Keratinocyte (primary cell): ENCODE measurements around the gene MYLK3. TPM values are rescaled to one million over a fixed set of nuclear protein-coding genes. Genes with fewer than 3 reads are reported as not detected.

Experiments used
- DNase-seq: peaks from one replicate; pipeline ENCODE4 v3.0.0-alpha.2; 2011; ENCODE audit warnings: low read depth, missing footprints, low spot score
- FAIRE-seq: peaks from 2 replicates; lab custom pipeline; 2011; peaks lifted over from hg19 to GRCh38; lab: Jason Lieb, UNC
- H2AFZ ChIP-seq: 2 replicates; pipeline ENCODE4 v1.6.0; 2012; ENCODE audit warnings: low read length, control low read depth, inconsistent platforms; ENCODE audit not compliant: control insufficient read depth
- H3K27ac ChIP-seq: 2 replicates; pipeline ENCODE4 v1.5.1; 2011; ENCODE audit warnings: low read length; ENCODE audit not compliant: control insufficient read depth, insufficient read depth
- H3K27me3 ChIP-seq: 3 replicates; pipeline ENCODE4 v1.6.0; 2011; ENCODE audit warnings: low read length; ENCODE audit not compliant: control insufficient read depth, insufficient read depth; ENCODE audit errors: extremely low read depth
- H3K36me3 ChIP-seq, 2 experiments: 2 replicates in 1 of 2; 3 replicates in 1 of 2; pipeline ENCODE4 v1.5.1; 2011; ENCODE audit warnings: low read length in 2 of 2, mild to moderate bottlenecking in 1 of 2; ENCODE audit not compliant: control insufficient read depth in 2 of 2, insufficient read depth in 2 of 2; ENCODE audit errors: extremely low read depth in 1 of 2
- H3K4me1 ChIP-seq: 3 replicates; pipeline ENCODE4 v1.5.1; 2011; ENCODE audit warnings: low read length; ENCODE audit not compliant: control insufficient read depth, insufficient read depth; ENCODE audit errors: extremely low read depth
- H3K4me2 ChIP-seq: 3 replicates; pipeline ENCODE4 v1.6.0; 2011; ENCODE audit warnings: low read depth, low read length; ENCODE audit not compliant: control insufficient read depth, insufficient read depth; ENCODE audit errors: extremely low read depth
- H3K4me3 ChIP-seq, 3 experiments: fragments of 200-600 bp in 1 of 3; sonication (generic) in 1 of 3; 2 replicates in 2 of 3; 3 replicates in 1 of 3; pipeline ENCODE4 v1.5.1; 2011 to 2016; ENCODE audit warnings: low read length in 3 of 3, mild to moderate bottlenecking in 3 of 3, control low read depth in 2 of 3, inconsistent platforms in 1 of 3, low read depth in 1 of 3, mixed read lengths in 1 of 3, mixed run types in 1 of 3, moderate library complexity in 1 of 3; ENCODE audit not compliant: control insufficient read depth in 2 of 3, insufficient read depth in 2 of 3; ENCODE audit errors: extremely low read depth in 1 of 3
- H3K79me2 ChIP-seq: 2 replicates; pipeline ENCODE4 v1.6.0; 2012; ENCODE audit warnings: low read length; ENCODE audit not compliant: control insufficient read depth, insufficient read depth
- H3K9ac ChIP-seq: 3 replicates; pipeline ENCODE4 v1.6.0; 2011; ENCODE audit warnings: low read length; ENCODE audit not compliant: control insufficient read depth, insufficient read depth; ENCODE audit errors: extremely low read depth
- H3K9me1 ChIP-seq: 3 replicates; pipeline ENCODE4 v1.6.0; 2011; ENCODE audit warnings: low read length; ENCODE audit not compliant: control insufficient read depth, insufficient read depth; ENCODE audit errors: extremely low read depth
- H3K9me3 ChIP-seq: 2 replicates; pipeline ENCODE4 v1.5.1; 2012; ENCODE audit warnings: low read depth, low read length; ENCODE audit not compliant: control insufficient read depth
- H4K20me1 ChIP-seq: 3 replicates; pipeline ENCODE4 v1.6.0; 2011; ENCODE audit warnings: low read length; ENCODE audit not compliant: control insufficient read depth, insufficient read depth; ENCODE audit errors: extremely low read depth
- EZH2 ChIP-seq: IDR thresholded peaks from one replicate; pipeline ENCODE4 v1.6.1; 2012; ENCODE audit warnings: inconsistent platforms, mild to moderate bottlenecking, low read length, moderate library complexity
- dilution Hi-C: fragments of 300-500 bp; cut with MboI; formaldehyde crosslinking; loops from one replicate; pipeline ENCODE4 v1.7.0; 2020; ENCODE audit warnings: low sequenced_read_pairs; ENCODE audit not compliant: extremely low pct_ligation_motif_present
- polyA plus RNA-seq, 5 experiments: library from polyadenylated mRNA; depleted of rRNA in 3 of 5; stranded (reverse) in 3 of 5; stranded (forward) in 1 of 5; unstranded in 1 of 5; fragments of >200 nt; gene quantifications; 1 replicate in 1 of 5; 2 replicates in 3 of 5; 3 replicates in 1 of 5; pipeline versions ENCODE4 v1.2.1 to v1.2.3, GENCODE V29; 2011 to 2012; ENCODE audit warnings: missing spikeins in 2 of 5, low read depth in 1 of 5, low replicate concordance in 1 of 5
- TF ChIP-seq, protein P1 (sequence below), 3 experiments: IDR thresholded peaks in 1 of 3; conservative IDR thresholded peaks in 1 of 3; optimal IDR thresholded peaks in 1 of 3; 2 replicates in 2 of 3; 3 replicates in 1 of 3; pipeline versions ENCODE3 to v1.5.1; 2011; ENCODE audit warnings: low read length in 3 of 3, mild to moderate bottlenecking in 3 of 3, moderate library complexity in 2 of 3, control low read depth in 1 of 3, inconsistent platforms in 1 of 3; ENCODE audit not compliant: insufficient read depth in 2 of 3; ENCODE audit errors: extremely low read depth in 1 of 3

The MYLK3 gene
- polyA plus RNA-seq, 1 donor (not counting 4 experiments of a cell fraction or from before 2014, with no cell fraction given), result 0.03 TPM

DNA sequence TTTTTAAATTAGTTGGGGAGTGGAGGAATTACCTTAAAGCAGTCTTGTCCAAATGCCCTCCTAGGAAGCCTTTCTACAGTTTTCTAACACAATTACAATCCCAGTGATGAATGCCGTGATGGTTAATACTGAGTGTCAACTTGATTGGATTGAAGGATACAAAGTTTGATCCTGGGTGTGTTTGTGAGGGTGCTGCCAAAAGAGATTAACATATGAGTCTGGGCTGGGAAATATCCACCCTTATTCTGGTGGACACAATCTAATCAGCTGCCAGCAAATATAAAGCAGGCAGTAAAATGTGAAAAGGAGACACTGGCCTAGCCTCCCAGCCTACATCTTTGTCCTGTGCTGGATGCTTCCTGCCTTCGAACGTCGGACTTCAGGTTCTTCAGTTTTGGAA, 46.5 kb downstream of the MYLK3 start:
- no peak for FAIRE-seq
- H3K9me3 ChIP-seq, result no peaks in the 10 kb centered on the region

DNA sequence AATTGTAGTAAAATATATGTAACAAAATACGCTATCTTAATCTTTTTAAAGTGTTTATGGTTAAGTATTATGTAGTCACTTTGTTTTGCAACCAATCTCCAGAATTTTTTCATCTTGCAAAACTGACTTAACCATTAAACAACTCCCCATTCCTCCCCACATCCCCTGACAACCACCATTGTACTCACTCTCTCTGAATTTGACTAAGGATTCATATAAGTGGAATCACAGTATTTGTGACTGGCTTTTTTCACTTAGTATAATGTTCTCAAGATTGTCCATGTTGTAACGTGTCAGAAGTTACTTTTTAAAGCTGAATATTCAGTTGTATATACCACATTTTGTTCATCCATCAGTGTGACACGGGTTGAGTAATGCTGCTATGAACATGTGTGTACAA, 48.1 kb downstream of the MYLK3 start:
- FAIRE-seq, result no peak
- dilution Hi-C loops, result no loop called here

More for the DNA sequence above, 46.5 kb downstream of the MYLK3 start:
- Histone ChIP-seq H3K9ac (no peak overlapping the region), H3K27me3 (no peaks in the 10 kb centered on the region), H3K4me2 (no peak overlapping the region), H2AFZ (no peak overlapping the region), H3K36me3 (peaks cover 0 to 5% of the 10 kb centered on the region in 2 experiments), H3K79me2 (no peaks in the 10 kb centered on the region), H3K4me3 (no peak overlapping the region), H3K27ac (no peak overlapping the region), H3K9me1 (no peaks in the 10 kb centered on the region), H3K4me1 (peaks cover 6% of the 10 kb centered on the region), H4K20me1 (no peaks in the 10 kb centered on the region)
- dilution Hi-C loops, result no loop called here
- no peak for DNase-seq
- no peak for TF ChIP-seq EZH2
- TF ChIP-seq, protein P1, sequence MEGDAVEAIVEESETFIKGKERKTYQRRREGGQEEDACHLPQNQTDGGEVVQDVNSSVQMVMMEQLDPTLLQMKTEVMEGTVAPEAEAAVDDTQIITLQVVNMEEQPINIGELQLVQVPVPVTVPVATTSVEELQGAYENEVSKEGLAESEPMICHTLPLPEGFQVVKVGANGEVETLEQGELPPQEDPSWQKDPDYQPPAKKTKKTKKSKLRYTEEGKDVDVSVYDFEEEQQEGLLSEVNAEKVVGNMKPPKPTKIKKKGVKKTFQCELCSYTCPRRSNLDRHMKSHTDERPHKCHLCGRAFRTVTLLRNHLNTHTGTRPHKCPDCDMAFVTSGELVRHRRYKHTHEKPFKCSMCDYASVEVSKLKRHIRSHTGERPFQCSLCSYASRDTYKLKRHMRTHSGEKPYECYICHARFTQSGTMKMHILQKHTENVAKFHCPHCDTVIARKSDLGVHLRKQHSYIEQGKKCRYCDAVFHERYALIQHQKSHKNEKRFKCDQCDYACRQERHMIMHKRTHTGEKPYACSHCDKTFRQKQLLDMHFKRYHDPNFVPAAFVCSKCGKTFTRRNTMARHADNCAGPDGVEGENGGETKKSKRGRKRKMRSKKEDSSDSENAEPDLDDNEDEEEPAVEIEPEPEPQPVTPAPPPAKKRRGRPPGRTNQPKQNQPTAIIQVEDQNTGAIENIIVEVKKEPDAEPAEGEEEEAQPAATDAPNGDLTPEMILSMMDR (optimal IDR thresholded peaks at IDR 0.05 in 1 of 3, IDR thresholded peaks at IDR 0.05 in 1 of 3, conservative IDR thresholded peaks at IDR 0.05 in 1 of 3; ENCODE audit: extremely low read depth in 1 of 3, insufficient read depth in 2 of 3, low read length in 3 of 3), result no peak

More for the DNA sequence above, 48.1 kb downstream of the MYLK3 start:
- no peak overlapping the region for H3K4me2 ChIP-seq
- H3K27ac ChIP-seq, result no peak overlapping the region
- no peak overlapping the region for H2AFZ ChIP-seq
- peaks cover 2 to 5% of the 10 kb centered on the region in 2 experiments for H3K36me3 ChIP-seq
- no peaks in the 10 kb centered on the region for H3K9me1 ChIP-seq
- no peaks in the 10 kb centered on the region for H3K9me3 ChIP-seq
- H4K20me1 ChIP-seq, result no peaks in the 10 kb centered on the region
- no peaks in the 10 kb centered on the region for H3K27me3 ChIP-seq
- no peak overlapping the region for H3K9ac ChIP-seq
- H3K4me3 ChIP-seq, result no peak overlapping the region
- no peak for DNase-seq
- TF ChIP-seq, protein P1 (optimal IDR thresholded peaks at IDR 0.05 in 1 of 3, IDR thresholded peaks at IDR 0.05 in 1 of 3, conservative IDR thresholded peaks at IDR 0.05 in 1 of 3; ENCODE audit: extremely low read depth in 1 of 3, insufficient read depth in 2 of 3, low read length in 3 of 3), result no peak
- no peak for TF ChIP-seq EZH2
- peaks cover 6% of the 10 kb centered on the region for H3K4me1 ChIP-seq
- no peaks in the 10 kb centered on the region for H3K79me2 ChIP-seq
